Caki2 (cell line): ENCODE measurements around the gene DCP2. TPM values are rescaled to one million over a fixed set of nuclear protein-coding genes. Genes with fewer than 3 reads are reported as not detected.

ENCODE experiments used
- DNase-seq: peaks from one replicate; pipeline ENCODE4 v3.0.0-alpha.2; 2015; ENCODE audit warnings: low read depth
- in situ Hi-C: cut with HindIII; loops from 2 replicates; pipeline ENCODE4 v1.10.0; 2016; ENCODE audit warnings: low sequenced_read_pairs, low pct_unique_long_range_greater_than_20kb, mixed read lengths
- total RNA-seq: library from RNA; depleted of rRNA; stranded (reverse); fragments of >200 nt; shearing (Covaris generic); gene quantifications from 2 replicates; pipeline ENCODE4 v1.2.3, GENCODE V29; 2014; ENCODE audit warnings: low replicate concordance; rRNA removed

The DCP2 gene
- total RNA-seq, 1 experiment from 2014 or later = 24.3 TPM

GRCh38 chr5:113058269-113058668 lies 81.7 kb downstream of the DCP2 start:
- in situ Hi-C loops = no loop called here

GRCh38 chr5:113058706-113059226 lies 82.2 kb downstream of the DCP2 start:
- in situ Hi-C loops = no loop called here
- no peak for DNase-seq

More at GRCh38 chr5:113058269-113058668, 81.7 kb downstream of the DCP2 start:
- DNase-seq = no peak

GRCh38 chr5:113059232-113060040 lies 82.8 kb downstream of the DCP2 start:
- in situ Hi-C loops = no loop called here
- no peak for DNase-seq

- in situ Hi-C loops = no loop called here
- DNase-seq = no peak
These were observed 83.9 kb downstream of the DCP2 start for GRCh38 chr5:113060408-113061025.

- in situ Hi-C loops = no loop called here
- DNase-seq = no peak
These were observed 85.5 kb downstream of the DCP2 start for GRCh38 chr5:113061846-113062780.

GRCh38 chr5:113062869-113063508 lies 86.4 kb downstream of the DCP2 start:
- in situ Hi-C loops = no loop called here
- DNase-seq = no peak

GRCh38 chr5:113063927-113064326 lies 87.3 kb downstream of the DCP2 start:
- no peak for DNase-seq
- in situ Hi-C loops = no loop called here

- no peak for DNase-seq
- in situ Hi-C loops = no loop called here
These were observed 88.2 kb downstream of the DCP2 start for GRCh38 chr5:113064806-113065205.

GRCh38 chr5:113065626-113066025 lies 89.0 kb downstream of the DCP2 start:
- in situ Hi-C loops = no loop called here
- no peak for DNase-seq

- in situ Hi-C loops = no loop called here
These were observed 91.2 kb downstream of the DCP2 start for GRCh38 chr5:113067635-113068344.

GRCh38 chr5:113068559-113068958 lies 92.0 kb downstream of the DCP2 start:
- DNase-seq = no peak
- in situ Hi-C loops = no loop called here

More at GRCh38 chr5:113067635-113068344, 91.2 kb downstream of the DCP2 start:
- DNase-seq = no peak

Other genes starting within 250 kb of the DCP2 start
- 5.9 and 7.2 TPM in 2 replicates for gene APC, start 238.9 kb upstream of the DCP2 start, total RNA-seq
- 30.7 and 61.6 TPM in 2 replicates for gene SRP19, start 115.5 kb upstream of the DCP2 start, total RNA-seq
- gene REEP5, start 54.6 kb upstream of the DCP2 start, total RNA-seq = 15.1 and 28.8 TPM in 2 replicates